A549 (cell line): ENCODE results near the gene TMEM121B. TPM values are rescaled to one million over a fixed set of nuclear protein-coding genes. Genes with fewer than 3 reads are reported as not detected.

ENCODE experiments used
- ATAC-seq, 2 experiments: fragments of 200-7000 bp in 1 of 2; fragments of >200 bp in 1 of 2; cut with Nextera tagmentation in 1 of 2; cut with Tn5 transposase in 1 of 2; 3 replicates each; pipeline versions ENCODE4 v1.8.0 to v1.9.1; 2018 to 2020; ENCODE audit warnings: mild to moderate bottlenecking in 1 of 2, moderate library complexity in 1 of 2
- CTCF ChIA-PET: fragments of 300-600 bp; sonication (Branson Sonifier 250); formaldehyde crosslinking; extraction: SDS; loops from one replicate; lab custom pipeline; 2021; ENCODE audit warnings: antibody characterized with exemption, inconsistent platforms; lab: Yijun Ruan, JAX
- POLR2A ChIA-PET: fragments of 350-600 bp; formaldehyde crosslinking; extraction: SDS; loops from one replicate; lab custom pipeline; 2021; ENCODE audit warnings: antibody characterized with exemption, inconsistent platforms; lab: Yijun Ruan, JAX
- DNase-seq, 2 experiments: peaks; one replicate each; pipeline versions ENCODE4 v3.0.0 to v3.0.0-alpha.2; 2011 to 2016; ENCODE audit warnings: low read depth in 1 of 2, low spot score in 1 of 2
- FAIRE-seq: peaks from 2 replicates; lab custom pipeline; 2011; peaks lifted over from hg19 to GRCh38; lab: Jason Lieb, UNC
- H3K27ac ChIP-seq, 2 experiments: fragments of >200 bp; sonication (Bioruptor Twin); formaldehyde crosslinking; 3 replicates each; pipeline ENCODE4 v1.5.1; 2016 to 2017
- H3K4me1 ChIP-seq: fragments of >200 bp; sonication (Bioruptor Twin); formaldehyde crosslinking; 3 replicates; pipeline ENCODE4 v1.6.1; 2016
- H3K4me2 ChIP-seq: fragments of >200 bp; sonication (Bioruptor Twin); formaldehyde crosslinking; 3 replicates; pipeline ENCODE4 v1.6.1; 2016
- H3K4me3 ChIP-seq: fragments of >200 bp; sonication (Bioruptor Twin); formaldehyde crosslinking; 3 replicates; pipeline ENCODE4 v1.5.1; 2016
- H3K9me3 ChIP-seq: fragments of >200 bp; sonication (Bioruptor Twin); formaldehyde crosslinking; 3 replicates; pipeline ENCODE4 v1.6.1; 2016
- CHD2 ChIP-seq: fragments of 150-350 bp; IDR thresholded peaks from 2 replicates; pipeline ENCODE4 v1.6.1; 2014; ENCODE audit warnings: low read length; ENCODE audit not compliant: partially characterized antibody
- EP300 ChIP-seq, 2 experiments: fragments of >200 bp; sonication (Bioruptor Twin); formaldehyde crosslinking; IDR thresholded peaks; 2 replicates in 1 of 2; 3 replicates in 1 of 2; pipeline ENCODE4 v1.6.1; 2016 to 2017
- ESRRA ChIP-seq: fragments of 150-350 bp; IDR thresholded peaks from 2 replicates; pipeline ENCODE4 v1.6.1; 2014; ENCODE audit warnings: mild to moderate bottlenecking, low read length, borderline replicate concordance
- FOSB ChIP-seq: fragments of 250-450 bp; sonication (Bioruptor Pico); IDR thresholded peaks from 2 replicates; pipeline ENCODE4 v1.5.0; 2020; ENCODE audit warnings: mild to moderate bottlenecking, moderate library complexity
- FOSL2 ChIP-seq, 2 experiments: fragments of 450-650 bp in 1 of 2; fragments of >200 bp in 1 of 2; sonication (Bioruptor Twin) in 1 of 2; formaldehyde crosslinking; IDR thresholded peaks; 2 replicates each; pipeline versions ENCODE4 v1.5.0 to v1.6.1; 2016 to 2020; ENCODE audit warnings: mild to moderate bottlenecking in 1 of 2, moderate library complexity in 1 of 2
- FOXS1 ChIP-seq: fragments of 250-450 bp; sonication (Bioruptor Pico); IDR thresholded peaks from 2 replicates; pipeline ENCODE4 v1.5.0; 2020; ENCODE audit warnings: mild to moderate bottlenecking, moderate library complexity
- HDAC2 ChIP-seq: fragments of 200-600 bp; sonication (generic); IDR thresholded peaks from 2 replicates; pipeline ENCODE4 v1.6.1; 2016
- HEYL ChIP-seq: fragments of 250-450 bp; sonication (Bioruptor Pico); IDR thresholded peaks from 2 replicates; pipeline ENCODE4 v1.8.0; 2021; ENCODE audit warnings: mild to moderate bottlenecking, moderate library complexity
- HOXA7 ChIP-seq: fragments of 250-450 bp; sonication (Bioruptor Pico); IDR thresholded peaks from 2 replicates; pipeline ENCODE4 v1.5.0; 2020; ENCODE audit warnings: mild to moderate bottlenecking, moderate library complexity
- MAZ ChIP-seq: fragments of 150-350 bp; IDR thresholded peaks from 2 replicates; pipeline ENCODE4 v1.6.1; 2014; ENCODE audit warnings: antibody characterized with exemption, low read depth, low read length, borderline replicate concordance
- NR3C1 ChIP-seq: fragments of >200 bp; sonication (Bioruptor Twin); formaldehyde crosslinking; IDR thresholded peaks from 3 replicates; pipeline ENCODE4 v1.6.1; 2017
- POLR2AphosphoS2 ChIP-seq: conservative IDR thresholded peaks from 2 replicates; pipeline ENCODE4 v1.6.1; 2012; ENCODE audit warnings: low read length, improper control_type of control experiment, inconsistent platforms
- RAD21 ChIP-seq, 2 experiments: fragments of >200 bp in 1 of 2; sonication (Bioruptor Twin) in 1 of 2; formaldehyde crosslinking in 1 of 2; IDR thresholded peaks in 1 of 2; conservative IDR thresholded peaks in 1 of 2; 2 replicates in 1 of 2; 3 replicates in 1 of 2; pipeline ENCODE4 v1.6.1; 2012 to 2018; ENCODE audit warnings: inconsistent platforms in 1 of 2
- RARB ChIP-seq: fragments of 250-450 bp; sonication (Bioruptor Pico); IDR thresholded peaks from 2 replicates; pipeline ENCODE4 v1.8.0; 2021; ENCODE audit warnings: mild to moderate bottlenecking, moderate library complexity
- RFX5 ChIP-seq: fragments of 450-650 bp; IDR thresholded peaks from 2 replicates; pipeline ENCODE4 v1.7.1; 2014; ENCODE audit warnings: antibody characterized with exemption, mild to moderate bottlenecking, moderate library complexity
- RNF2 ChIP-seq: fragments of 200-600 bp; sonication (generic); IDR thresholded peaks from 2 replicates; pipeline ENCODE4 v1.6.1; 2016; ENCODE audit warnings: low read depth, mild to moderate bottlenecking, antibody characterized with exemption, moderate library complexity, borderline replicate concordance
- SMC3 ChIP-seq: fragments of >200 bp; sonication (Bioruptor Twin); formaldehyde crosslinking; IDR thresholded peaks from 3 replicates; pipeline ENCODE4 v1.6.1; 2018; ENCODE audit warnings: inconsistent platforms
- TP53 ChIP-seq: fragments of 250-450 bp; sonication (Bioruptor Pico); IDR thresholded peaks from 2 replicates; pipeline ENCODE4 v1.5.0; 2021; ENCODE audit warnings: mild to moderate bottlenecking, moderate library complexity
- ZC3H11A ChIP-seq: fragments of 450-650 bp; IDR thresholded peaks from 2 replicates; pipeline ENCODE4 v1.6.1; 2014; ENCODE audit warnings: antibody characterized with exemption, mild to moderate bottlenecking
- ZFP36 ChIP-seq: fragments of 450-650 bp; IDR thresholded peaks from 2 replicates; pipeline ENCODE4 v1.6.1; 2014; ENCODE audit warnings: borderline replicate concordance; ENCODE audit not compliant: partially characterized antibody
- ZNF302 ChIP-seq: fragments of 250-450 bp; sonication (Bioruptor Pico); IDR thresholded peaks from 2 replicates; pipeline ENCODE4 v1.9.0; 2021; ENCODE audit warnings: inconsistent platforms, mild to moderate bottlenecking, moderate library complexity
- ZSCAN20 ChIP-seq: fragments of 250-450 bp; sonication (Bioruptor Pico); IDR thresholded peaks from 2 replicates; pipeline ENCODE4 v1.8.0; 2022; ENCODE audit warnings: mild to moderate bottlenecking, moderate library complexity
- WGBS: methylation state at CpG from one replicate; pipeline ENCODE4 v1.1.6; 2017; ENCODE audit errors: missing lambda C conversion rate; 5-methylcytosine and 5-hydroxymethylcytosine counted together
- polyA plus RNA-seq, 4 experiments: library from polyadenylated mRNA; depleted of rRNA in 3 of 4; stranded (reverse); fragments of >200 nt; fragmentation: RNase III in 1 of 4; extraction: RNeasy Plus Mini Kit Qiagen cat#74134 plus additional on column Dnase treatment in 1 of 4; gene quantifications; 2 replicates in 3 of 4; 3 replicates in 1 of 4; pipeline ENCODE4 v1.2.3, GENCODE V29; 2011 to 2017
- TF ChIP-seq, protein P1 (sequence below): fragments of 250-450 bp; sonication (Bioruptor Pico); IDR thresholded peaks from 2 replicates; pipeline ENCODE4 v1.5.0; 2021; ENCODE audit warnings: mild to moderate bottlenecking, moderate library complexity, borderline replicate concordance
- TF ChIP-seq, protein P2 (sequence below): fragments of >200 bp; sonication (Bioruptor Twin); formaldehyde crosslinking; IDR thresholded peaks from 3 replicates; pipeline ENCODE4 v1.6.1; 2016
- TF ChIP-seq, protein P3 (sequence below): fragments of 450-650 bp; IDR thresholded peaks from 2 replicates; pipeline ENCODE4 v1.6.1; 2014; ENCODE audit warnings: antibody characterized with exemption
- TF ChIP-seq, protein P4 (sequence below): fragments of 250-450 bp; sonication (Bioruptor Pico); IDR thresholded peaks from 2 replicates; pipeline ENCODE4 v1.5.0; 2020; ENCODE audit warnings: low read depth, mild to moderate bottlenecking, moderate library complexity
- TF ChIP-seq, protein P5 (sequence below): fragments of 150-350 bp; IDR thresholded peaks from 2 replicates; pipeline ENCODE4 v1.6.1; 2014; ENCODE audit warnings: low read depth, mild to moderate bottlenecking, low read length
- TF ChIP-seq, protein P6 (sequence below): IDR thresholded peaks from 2 replicates; pipeline ENCODE4 v1.6.1; 2012

Gene TMEM121B
- polyA plus RNA-seq, 2 of the 4 experiments (the other 2 are of a cell fraction): 0.03 to 0.08 TPM

DNA sequence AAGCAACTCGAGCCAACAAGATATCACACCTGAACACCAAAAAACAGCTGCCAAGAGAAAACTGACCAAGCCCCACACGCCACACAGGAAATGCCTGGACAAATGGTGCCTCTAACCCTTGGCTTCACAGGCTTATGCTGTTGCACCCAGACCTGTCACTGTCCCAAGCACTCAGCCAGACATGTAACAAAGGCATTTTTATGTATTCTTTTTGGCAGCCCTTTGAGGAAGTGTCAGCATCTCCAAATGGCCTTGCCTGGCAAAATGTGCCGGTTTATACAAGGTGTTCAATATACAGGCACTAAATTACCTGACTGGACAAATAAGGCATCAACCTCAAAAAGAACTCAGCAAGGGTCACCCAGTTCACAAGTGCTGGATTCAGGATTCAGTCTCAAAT lies 31.8 kb upstream of the TMEM121B start:
- Histone ChIP-seq H3K27ac (no peak overlapping the region), H3K4me3 (no peak overlapping the region), H3K4me2 (no peak overlapping the region), H3K4me1 (peaks cover 9% of the 10 kb centered on the region; the same call in 2 of the 3 replicates), H3K9me3 (no peaks in the 10 kb centered on the region)
- 82% methylated on average over 3 of the region's 3 CpGs for WGBS
- CTCF ChIA-PET: interaction anchor here (11.7 kb wide), 1 partner anchor 19 kb away, joined by 89 read pairs; no protein-coding TSS in a partner anchor
- TF ChIP-seq, protein P1, sequence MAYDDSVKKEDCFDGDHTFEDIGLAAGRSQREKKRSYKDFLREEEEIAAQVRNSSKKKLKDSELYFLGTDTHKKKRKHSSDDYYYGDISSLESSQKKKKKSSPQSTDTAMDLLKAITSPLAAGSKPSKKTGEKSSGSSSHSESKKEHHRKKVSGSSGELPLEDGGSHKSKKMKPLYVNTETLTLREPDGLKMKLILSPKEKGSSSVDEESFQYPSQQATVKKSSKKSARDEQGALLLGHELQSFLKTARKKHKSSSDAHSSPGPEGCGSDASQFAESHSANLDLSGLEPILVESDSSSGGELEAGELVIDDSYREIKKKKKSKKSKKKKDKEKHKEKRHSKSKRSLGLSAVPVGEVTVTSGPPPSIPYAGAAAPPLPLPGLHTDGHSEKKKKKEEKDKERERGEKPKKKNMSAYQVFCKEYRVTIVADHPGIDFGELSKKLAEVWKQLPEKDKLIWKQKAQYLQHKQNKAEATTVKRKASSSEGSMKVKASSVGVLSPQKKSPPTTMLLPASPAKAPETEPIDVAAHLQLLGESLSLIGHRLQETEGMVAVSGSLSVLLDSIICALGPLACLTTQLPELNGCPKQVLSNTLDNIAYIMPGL: no peak
- TF ChIP-seq FOSL2 (IDR thresholded peaks at IDR 0.05) (no peak), FOSL2 (CRISPR knock-in tag; IDR thresholded peaks at IDR 0.05) (no peak), NR3C1 (no peak), POLR2AphosphoS2 (no peak)
- TF ChIP-seq, all 56 proteins: peak for 0
- ATAC-seq: no peak
- no peak for FAIRE-seq
- POLR2A ChIA-PET: no interaction called here
- no peak for DNase-seq

DNA sequence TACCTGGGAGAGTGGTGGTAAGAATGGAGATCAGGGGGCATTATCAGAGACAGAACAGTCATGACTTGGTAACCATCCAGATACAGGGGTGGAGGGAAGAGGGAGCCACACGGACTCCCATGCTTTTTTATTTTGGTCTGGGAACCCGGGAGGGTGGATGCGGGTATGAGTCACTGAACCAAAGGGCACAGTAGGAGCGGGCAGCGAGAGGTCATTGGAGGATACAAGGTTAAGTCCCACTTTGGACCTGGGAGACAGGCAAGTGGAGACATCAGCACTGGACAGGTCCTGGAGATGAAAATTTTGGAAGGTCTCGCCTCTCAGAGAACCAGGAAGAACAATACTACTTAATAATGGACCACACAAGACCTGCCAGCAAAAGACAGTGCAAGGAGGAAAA lies 31.2 kb upstream of the TMEM121B start:
- CTCF ChIA-PET: interaction anchor here (11.7 kb wide), 1 partner anchor 20 kb away, joined by 89 read pairs; no protein-coding TSS in a partner anchor
- 78% methylated on average over 6 of the region's 6 CpGs for WGBS

DNA sequence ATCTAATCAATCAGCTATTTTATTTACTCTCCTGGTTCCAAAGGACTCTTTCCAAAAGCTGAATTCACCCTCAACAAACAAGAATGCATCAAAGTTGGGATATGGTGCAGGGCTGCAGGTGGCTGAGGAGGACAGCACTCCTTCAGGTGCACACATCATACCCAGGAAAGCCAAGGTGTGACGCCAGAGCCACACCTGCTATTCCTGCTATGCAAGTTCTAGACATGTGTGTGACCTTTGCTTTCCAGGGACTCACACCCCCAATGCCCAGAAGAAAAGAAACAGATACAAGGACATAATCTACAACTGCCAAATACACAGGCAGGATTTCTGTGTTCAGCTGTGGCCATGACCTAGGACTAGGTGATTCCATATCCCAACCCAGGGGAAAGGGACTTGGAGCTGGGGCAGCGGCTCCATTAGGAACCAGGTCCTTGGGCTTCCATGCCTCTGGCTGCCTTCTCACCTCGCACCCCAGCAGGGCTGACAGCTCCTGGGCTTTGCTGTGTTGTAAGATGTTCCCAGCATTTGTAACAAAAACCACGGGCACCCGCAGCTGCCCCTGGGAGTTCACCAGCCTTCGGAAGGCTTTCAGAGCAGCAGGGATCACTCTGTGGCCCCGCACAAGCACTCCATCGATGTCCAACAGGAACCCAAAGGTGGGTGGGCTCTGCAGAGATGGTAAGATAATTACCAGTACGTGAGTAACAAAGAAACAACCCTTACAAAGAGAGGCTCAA lies 28.1 kb upstream of the TMEM121B start:
- 72% methylated on average over 7 of the region's 9 CpGs for WGBS
- FAIRE-seq (no peak), DNase-seq (no peak), ATAC-seq (no peak)
- CTCF ChIA-PET: interaction anchor here (1.2 to 1.9 kb wide), 3 partner anchors 10 to 22 kb away, joined by 3 to 6 read pairs (median 6); no protein-coding TSS in a partner anchor
- no peak overlapping the region for H3K4me3 ChIP-seq
- no peaks in the 10 kb centered on the region for H3K4me1 ChIP-seq
- no peak overlapping the region for H3K4me2 ChIP-seq
- POLR2A ChIA-PET: no interaction called here
- no peak overlapping the region for H3K27ac ChIP-seq
- H3K9me3 ChIP-seq: no peaks in the 10 kb centered on the region
- TF ChIP-seq, protein P2, sequence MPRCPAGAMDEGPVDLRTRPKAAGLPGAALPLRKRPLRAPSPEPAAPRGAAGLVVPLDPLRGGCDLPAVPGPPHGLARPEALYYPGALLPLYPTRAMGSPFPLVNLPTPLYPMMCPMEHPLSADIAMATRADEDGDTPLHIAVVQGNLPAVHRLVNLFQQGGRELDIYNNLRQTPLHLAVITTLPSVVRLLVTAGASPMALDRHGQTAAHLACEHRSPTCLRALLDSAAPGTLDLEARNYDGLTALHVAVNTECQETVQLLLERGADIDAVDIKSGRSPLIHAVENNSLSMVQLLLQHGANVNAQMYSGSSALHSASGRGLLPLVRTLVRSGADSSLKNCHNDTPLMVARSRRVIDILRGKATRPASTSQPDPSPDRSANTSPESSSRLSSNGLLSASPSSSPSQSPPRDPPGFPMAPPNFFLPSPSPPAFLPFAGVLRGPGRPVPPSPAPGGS: no peak
- TF ChIP-seq RAD21 (conservative IDR thresholded peaks at IDR 0.05 in 1 of 2, IDR thresholded peaks at IDR 0.05 in 1 of 2): no peak
- no peak for TF ChIP-seq ZFP36
- TF ChIP-seq, protein P3, sequence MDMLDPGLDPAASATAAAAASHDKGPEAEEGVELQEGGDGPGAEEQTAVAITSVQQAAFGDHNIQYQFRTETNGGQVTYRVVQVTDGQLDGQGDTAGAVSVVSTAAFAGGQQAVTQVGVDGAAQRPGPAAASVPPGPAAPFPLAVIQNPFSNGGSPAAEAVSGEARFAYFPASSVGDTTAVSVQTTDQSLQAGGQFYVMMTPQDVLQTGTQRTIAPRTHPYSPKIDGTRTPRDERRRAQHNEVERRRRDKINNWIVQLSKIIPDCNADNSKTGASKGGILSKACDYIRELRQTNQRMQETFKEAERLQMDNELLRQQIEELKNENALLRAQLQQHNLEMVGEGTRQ: no peak
- no peak for TF ChIP-seq HDAC2
- TF ChIP-seq CHD2: no peak
- TF ChIP-seq POLR2AphosphoS2: no peak
- TF ChIP-seq EP300 (IDR thresholded peaks at IDR 0.05): no peak
- no peak for TF ChIP-seq ZSCAN20 (CRISPR knock-in tag)
- TF ChIP-seq ZNF302 (CRISPR knock-in tag): no peak
- TF ChIP-seq RARB (CRISPR knock-in tag): no peak

More for the DNA sequence above, 31.2 kb upstream of the TMEM121B start:
- no peaks in the 10 kb centered on the region for H3K9me3 ChIP-seq
- H3K4me2 ChIP-seq: no peak overlapping the region
- POLR2A ChIA-PET: no interaction called here
- no peak for FAIRE-seq
- peaks cover 3% of the 10 kb centered on the region; the same call in 2 of the 3 replicates for H3K4me1 ChIP-seq
- TF ChIP-seq HOXA7 (no peak), TP53 (CRISPR knock-in tag) (no peak), FOSB (CRISPR knock-in tag) (no peak), ZSCAN20 (CRISPR knock-in tag) (no peak), ESRRA (no peak), MAZ (no peak), RNF2 (no peak), RARB (CRISPR knock-in tag) (no peak), FOSL2 (IDR thresholded peaks at IDR 0.05) (no peak), FOSL2 (CRISPR knock-in tag; IDR thresholded peaks at IDR 0.05) (no peak), RFX5 (no peak), FOXS1 (CRISPR knock-in tag) (no peak), ZC3H11A (no peak), HEYL (CRISPR knock-in tag) (no peak), SMC3 (no peak), ZNF302 (CRISPR knock-in tag) (no peak), HDAC2 (no peak)
- TF ChIP-seq, protein P4, sequence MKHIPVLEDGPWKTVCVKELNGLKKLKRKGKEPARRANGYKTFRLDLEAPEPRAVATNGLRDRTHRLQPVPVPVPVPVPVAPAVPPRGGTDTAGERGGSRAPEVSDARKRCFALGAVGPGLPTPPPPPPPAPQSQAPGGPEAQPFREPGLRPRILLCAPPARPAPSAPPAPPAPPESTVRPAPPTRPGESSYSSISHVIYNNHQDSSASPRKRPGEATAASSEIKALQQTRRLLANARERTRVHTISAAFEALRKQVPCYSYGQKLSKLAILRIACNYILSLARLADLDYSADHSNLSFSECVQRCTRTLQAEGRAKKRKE: no peak
- TF ChIP-seq, protein P5, sequence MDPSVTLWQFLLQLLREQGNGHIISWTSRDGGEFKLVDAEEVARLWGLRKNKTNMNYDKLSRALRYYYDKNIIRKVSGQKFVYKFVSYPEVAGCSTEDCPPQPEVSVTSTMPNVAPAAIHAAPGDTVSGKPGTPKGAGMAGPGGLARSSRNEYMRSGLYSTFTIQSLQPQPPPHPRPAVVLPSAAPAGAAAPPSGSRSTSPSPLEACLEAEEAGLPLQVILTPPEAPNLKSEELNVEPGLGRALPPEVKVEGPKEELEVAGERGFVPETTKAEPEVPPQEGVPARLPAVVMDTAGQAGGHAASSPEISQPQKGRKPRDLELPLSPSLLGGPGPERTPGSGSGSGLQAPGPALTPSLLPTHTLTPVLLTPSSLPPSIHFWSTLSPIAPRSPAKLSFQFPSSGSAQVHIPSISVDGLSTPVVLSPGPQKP: no peak
- TF ChIP-seq, protein P2: no peak
- TF ChIP-seq, protein P6, sequence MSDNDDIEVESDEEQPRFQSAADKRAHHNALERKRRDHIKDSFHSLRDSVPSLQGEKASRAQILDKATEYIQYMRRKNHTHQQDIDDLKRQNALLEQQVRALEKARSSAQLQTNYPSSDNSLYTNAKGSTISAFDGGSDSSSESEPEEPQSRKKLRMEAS: no peak
- no peak for DNase-seq
- H3K4me3 ChIP-seq: no peak overlapping the region
- ATAC-seq: no peak
- no peak overlapping the region for H3K27ac ChIP-seq
